Gastroesophageal sphincter (tissue), 4 donors: ENCODE results near the gene MYOM3. TPM values are rescaled to one million over a fixed set of nuclear protein-coding genes. Genes with fewer than 3 reads are reported as not detected.

Source experiments
- ATAC-seq: fragments of 150-250 bp; one replicate; pipeline ENCODE4 v1.9.1; 2016; ENCODE audit warnings: mild to moderate bottlenecking, moderate library complexity
- H3K27ac ChIP-seq, 4 donors: fragments of 200-600 bp; sonication (generic) in 3 of 4; 1 replicate in 3 of 4; 2 replicates in 1 of 4; pipeline ENCODE4 v1.5.1; 2016 to 2019
- H3K27me3 ChIP-seq: fragments of 200-600 bp; sonication (generic); one replicate; pipeline ENCODE4 v1.5.1; 2019
- H3K36me3 ChIP-seq, 2 donors: fragments of 200-600 bp; sonication (generic); one replicate each; pipeline ENCODE4 v1.5.1; 2019; ENCODE audit warnings: control low read depth in 1 of 2
- H3K4me1 ChIP-seq, 3 donors: fragments of 200-600 bp; sonication (generic); 1 replicate in 2 of 3; 2 replicates in 1 of 3; pipeline ENCODE4 v1.5.1; 2016 to 2019; ENCODE audit warnings: control low read depth in 2 of 3
- H3K4me3 ChIP-seq, 2 donors: fragments of 200-600 bp; sonication (generic); one replicate each; pipeline ENCODE4 v1.5.1; 2019; ENCODE audit warnings: mild to moderate bottlenecking in 1 of 2, moderate library complexity in 1 of 2
- H3K9me3 ChIP-seq, 3 donors: fragments of 200-600 bp; sonication (generic); one replicate each; pipeline ENCODE4 v1.5.1; 2017 to 2019; ENCODE audit warnings: control low read depth in 2 of 3
- CTCF ChIP-seq, 4 experiments: fragments of 200-600 bp in 2 of 4; fragments of 450-650 bp in 2 of 4; sonication (generic) in 1 of 4; IDR thresholded peaks; one replicate each; pipeline ENCODE4 v1.5.1; 2017 to 2019; ENCODE audit warnings: antibody characterized with exemption in 4 of 4, mild to moderate bottlenecking in 2 of 4, moderate library complexity in 2 of 4
- EP300 ChIP-seq: sonication (generic); formaldehyde crosslinking; IDR thresholded peaks from one replicate; pipeline ENCODE4 v1.6.1; 2017; ENCODE audit warnings: antibody characterized with exemption, mild to moderate bottlenecking
- POLR2A ChIP-seq, 2 donors: fragments of 450-650 bp; IDR thresholded peaks; one replicate each; pipeline ENCODE4 v1.6.1; 2017; ENCODE audit warnings: antibody characterized with exemption in 2 of 2, mild to moderate bottlenecking in 2 of 2, moderate library complexity in 1 of 2
- POLR2AphosphoS5 ChIP-seq: sonication (generic); formaldehyde crosslinking; IDR thresholded peaks from one replicate; pipeline ENCODE4 v1.6.1; 2017; ENCODE audit warnings: antibody characterized with exemption
- WGBS, 2 donors: methylation state at CpG; one replicate each; pipeline ENCODE4 v1.1.5; 2018; ENCODE audit warnings: low coverage in 1 of 2; 5-methylcytosine and 5-hydroxymethylcytosine counted together
- total RNA-seq, 4 donors: library from RNA; depleted of rRNA; stranded (reverse); fragments of >200 nt; gene quantifications; one replicate each; pipeline ENCODE4 v1.1.0, GENCODE V29; 2016

MYOM3 gene
- total RNA-seq, 4 donors from 2014 or later, result 0.31 to 2.4 TPM; not detected in 2

DNA sequence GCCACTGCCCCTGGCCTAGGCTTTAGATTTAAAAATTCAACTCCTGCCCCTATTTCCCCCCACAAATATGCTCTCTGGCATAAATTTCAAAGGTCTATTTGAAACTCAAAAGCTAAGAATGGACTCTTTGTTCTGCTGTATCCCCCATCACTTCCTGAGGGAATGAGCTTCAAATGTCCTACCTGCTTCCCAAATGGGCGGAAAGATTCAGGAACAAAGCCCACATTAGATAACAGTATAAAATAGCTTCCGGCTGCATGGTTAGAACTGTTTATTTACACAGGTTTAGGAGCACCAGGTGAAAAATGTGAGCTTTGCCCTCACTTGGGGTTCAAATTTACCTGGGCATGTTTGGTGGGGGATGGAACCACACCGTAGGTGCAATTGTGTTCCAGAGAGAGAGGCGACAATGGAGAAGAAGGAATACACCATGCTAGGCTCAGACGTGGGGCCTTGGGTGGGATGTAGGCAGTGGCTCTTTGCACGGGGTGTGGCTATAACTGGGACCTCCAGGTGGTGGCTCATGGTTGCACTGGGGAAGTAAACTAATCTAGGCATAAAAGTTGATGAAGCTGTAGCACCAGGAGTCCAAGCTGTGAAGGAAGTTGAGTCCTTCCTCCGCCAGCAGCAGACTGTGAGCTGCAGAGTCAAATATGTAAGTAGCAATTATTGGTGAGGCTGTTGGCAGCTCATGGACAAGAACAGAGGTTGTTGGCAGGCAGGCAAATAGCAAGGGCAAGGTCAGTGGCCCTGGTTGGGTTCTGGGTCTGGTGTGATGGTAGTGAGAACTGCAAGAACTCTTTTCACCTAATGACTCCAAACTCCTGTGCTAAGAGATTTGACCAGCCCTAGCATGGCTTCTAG, 90.3 kb downstream of the MYOM3 start:
- peak overlapping the region in 3 of 4 donors; percentile 77 to 92 (median 85) for H3K27ac ChIP-seq
- TF ChIP-seq EP300 (no peak), POLR2AphosphoS5 (no peak), POLR2A (IDR thresholded peaks at IDR 0.05) (no peak), CTCF (IDR thresholded peaks at IDR 0.05) (no peak)
- H3K27me3 ChIP-seq, result no peaks in the 10 kb centered on the region
- ATAC-seq, result no peak
- no peaks in the 10 kb centered on the region for H3K9me3 ChIP-seq
- peaks cover 3 to 64% (median 26%) of the 10 kb centered on the region in 3 donors for H3K4me1 ChIP-seq
- WGBS, 2 donors, result 80 to 89% methylated on average over 2 to 7 of the region's 7 CpGs
- no peaks in the 10 kb centered on the region for H3K36me3 ChIP-seq
- H3K4me3 ChIP-seq, result no peak overlapping the region

GRCh38 chr1:24020470-24020869, 91.5 kb downstream of the MYOM3 start:
- no peaks in the 10 kb centered on the region for H3K9me3 ChIP-seq
- no peak overlapping the region for H3K4me3 ChIP-seq
- peak overlapping the region; percentile 41 to 95 (median 88) for H3K27ac ChIP-seq
- no peaks in the 10 kb centered on the region for H3K36me3 ChIP-seq
- H3K4me1 ChIP-seq, result peaks cover 5 to 75% (median 33%) of the 10 kb centered on the region in 3 donors
- H3K27me3 ChIP-seq, result no peaks in the 10 kb centered on the region
- TF ChIP-seq POLR2AphosphoS5 (no peak), CTCF (IDR thresholded peaks at IDR 0.05) (no peak), POLR2A (IDR thresholded peaks at IDR 0.05) (no peak), EP300 (no peak)
- ATAC-seq, result no peak
- WGBS, 2 donors, result 60 to 83% methylated on average over 1 to 3 of the region's 3 CpGs

DNA sequence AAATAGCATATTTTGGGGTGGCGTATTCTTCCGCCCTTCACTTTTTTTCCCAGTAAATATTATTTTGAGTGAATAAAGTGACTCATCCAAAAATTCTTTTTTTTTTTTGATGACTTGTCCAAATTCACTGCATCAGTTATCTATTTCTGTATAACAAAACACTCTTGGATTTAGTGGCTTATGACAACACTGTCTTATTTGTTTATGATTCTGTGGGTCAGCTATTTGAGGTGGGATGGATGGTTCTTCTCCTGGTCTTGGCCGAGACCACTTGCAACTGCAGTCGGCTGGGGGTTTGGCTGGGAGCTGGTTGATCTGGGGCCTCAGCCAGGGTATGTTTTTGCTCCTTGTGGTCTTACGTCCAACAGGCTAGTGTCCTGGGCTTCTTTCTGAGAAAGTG, 91.9 kb downstream of the MYOM3 start:
- no peak for TF ChIP-seq POLR2AphosphoS5
- no peak for TF ChIP-seq CTCF (IDR thresholded peaks at IDR 0.05)
- TF ChIP-seq POLR2A (IDR thresholded peaks at IDR 0.05), result no peak
- TF ChIP-seq EP300, result no peak
- ATAC-seq, result peak; percentile 37
- Histone ChIP-seq H3K4me3 (no peak overlapping the region), H3K9me3 (no peaks in the 10 kb centered on the region), H3K4me1 (peaks cover 5 to 79% (median 33%) of the 10 kb centered on the region in 3 donors), H3K27me3 (no peaks in the 10 kb centered on the region), H3K27ac (peak overlapping the region; percentile 85 to 95 (median 93)), H3K36me3 (no peaks in the 10 kb centered on the region)
- WGBS, 2 donors, result 35% methylated on average over 4 to 5 of the region's 5 CpGs

DNA sequence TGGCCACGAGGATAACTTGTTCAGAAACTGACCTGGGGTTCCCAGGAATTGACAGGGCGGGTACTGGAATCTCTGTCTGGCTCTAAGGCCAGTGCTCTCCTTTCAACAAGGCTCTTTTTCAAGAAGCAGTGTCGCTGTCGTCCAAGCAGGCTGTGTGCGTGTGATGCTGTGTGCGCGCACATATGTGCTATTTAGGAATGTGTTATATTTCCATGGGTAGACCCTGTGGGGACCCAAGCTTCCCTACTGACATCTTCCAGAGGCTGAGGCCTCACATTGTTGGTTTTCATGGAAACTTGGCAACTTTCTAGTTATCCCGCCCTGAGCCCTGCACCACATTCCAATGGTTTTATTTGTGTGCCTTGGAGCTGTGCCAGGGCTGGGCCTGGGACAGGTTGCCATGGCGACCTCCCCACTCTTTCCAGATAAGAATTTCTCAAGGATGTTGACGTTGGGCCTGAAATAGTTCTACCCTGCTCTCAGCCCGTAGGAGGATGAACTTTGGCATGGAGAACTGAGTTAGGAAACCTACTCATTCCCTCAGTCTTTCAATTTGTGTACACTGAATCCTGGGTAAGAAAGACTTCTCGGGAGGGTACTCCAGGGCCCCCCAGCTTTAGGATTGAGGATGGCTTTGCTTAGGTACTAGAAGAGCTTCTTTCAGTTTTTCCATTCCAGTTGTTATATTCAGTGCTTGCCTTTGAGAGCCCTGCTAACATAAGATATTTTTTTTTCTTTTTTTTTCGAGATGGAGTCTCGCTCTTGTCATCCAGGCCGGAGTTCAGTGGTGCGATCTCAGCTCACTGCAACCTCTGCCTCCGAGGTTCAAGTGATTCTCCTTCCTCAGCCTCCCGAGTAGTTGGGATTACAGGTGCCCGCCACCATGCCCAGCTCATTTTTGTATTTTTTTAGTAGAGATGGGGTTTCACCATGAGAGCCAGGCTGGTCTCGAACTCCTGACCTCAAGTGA, 93.0 kb downstream of the MYOM3 start:
- Histone ChIP-seq H3K4me3 (peak overlapping the region in 1 of 2 donors; percentile 20), H3K4me1 (peaks cover 5 to 80% (median 33%) of the 10 kb centered on the region in 3 donors)

More for the DNA sequence above, 93.0 kb downstream of the MYOM3 start:
- ATAC-seq, result peak; percentile 92
- 16 to 19% methylated on average over 10 to 17 of the region's 20 CpGs for WGBS, 2 donors
- Histone ChIP-seq H3K27me3 (no peaks in the 10 kb centered on the region), H3K9me3 (no peaks in the 10 kb centered on the region), H3K27ac (peak overlapping the region; percentile 85 to 95 (median 93)), H3K36me3 (no peaks in the 10 kb centered on the region)
- TF ChIP-seq POLR2AphosphoS5, result peak; percentile 93
- TF ChIP-seq CTCF (IDR thresholded peaks at IDR 0.05), result peak in 2 of 4 experiments; percentile 8 to 19
- TF ChIP-seq EP300, result no peak
